AG09319 (cell line): ENCODE data around the gene GNAI2.
A peak's percentile ranks its signal among the peaks of the same experiment; 100 is the strongest.

Experiments
- DNase-seq: peaks from one replicate; pipeline ENCODE4 v3.0.0-alpha.2; 2010; ENCODE audit warnings: low read depth; ENCODE audit errors: extremely low read depth
- TF ChIP-seq, protein P1 (sequence below): IDR thresholded peaks from 2 replicates; pipeline ENCODE4 v1.5.1; 2011; ENCODE audit warnings: low read depth, mild to moderate bottlenecking, inconsistent platforms, low read length, moderate library complexity

The GNAI2 gene

GRCh38 chr3:50250514-50250913 lies 14.5 kb downstream of the GNAI2 start:
- TF ChIP-seq, protein P1, sequence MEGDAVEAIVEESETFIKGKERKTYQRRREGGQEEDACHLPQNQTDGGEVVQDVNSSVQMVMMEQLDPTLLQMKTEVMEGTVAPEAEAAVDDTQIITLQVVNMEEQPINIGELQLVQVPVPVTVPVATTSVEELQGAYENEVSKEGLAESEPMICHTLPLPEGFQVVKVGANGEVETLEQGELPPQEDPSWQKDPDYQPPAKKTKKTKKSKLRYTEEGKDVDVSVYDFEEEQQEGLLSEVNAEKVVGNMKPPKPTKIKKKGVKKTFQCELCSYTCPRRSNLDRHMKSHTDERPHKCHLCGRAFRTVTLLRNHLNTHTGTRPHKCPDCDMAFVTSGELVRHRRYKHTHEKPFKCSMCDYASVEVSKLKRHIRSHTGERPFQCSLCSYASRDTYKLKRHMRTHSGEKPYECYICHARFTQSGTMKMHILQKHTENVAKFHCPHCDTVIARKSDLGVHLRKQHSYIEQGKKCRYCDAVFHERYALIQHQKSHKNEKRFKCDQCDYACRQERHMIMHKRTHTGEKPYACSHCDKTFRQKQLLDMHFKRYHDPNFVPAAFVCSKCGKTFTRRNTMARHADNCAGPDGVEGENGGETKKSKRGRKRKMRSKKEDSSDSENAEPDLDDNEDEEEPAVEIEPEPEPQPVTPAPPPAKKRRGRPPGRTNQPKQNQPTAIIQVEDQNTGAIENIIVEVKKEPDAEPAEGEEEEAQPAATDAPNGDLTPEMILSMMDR: no peak
- no peak for DNase-seq

- no peak for DNase-seq
- TF ChIP-seq, protein P1: no peak
These were observed 15.2 kb downstream of the GNAI2 start for GRCh38 chr3:50251220-50251619.

- TF ChIP-seq, protein P1: no peak
- DNase-seq: no peak
These were observed 18.7 kb downstream of the GNAI2 start for GRCh38 chr3:50254577-50255250.

- no peak for DNase-seq
- TF ChIP-seq, protein P1: no peak
These were observed 19.2 kb downstream of the GNAI2 start for GRCh38 chr3:50255251-50255615.

- DNase-seq: no peak
- TF ChIP-seq, protein P1: peak; percentile 55
These were observed 21.2 kb downstream of the GNAI2 start for GRCh38 chr3:50256978-50257890.

- DNase-seq: no peak
- TF ChIP-seq, protein P1: no peak
These were observed 22.2 kb downstream of the GNAI2 start for GRCh38 chr3:50258029-50258680.

DNA sequence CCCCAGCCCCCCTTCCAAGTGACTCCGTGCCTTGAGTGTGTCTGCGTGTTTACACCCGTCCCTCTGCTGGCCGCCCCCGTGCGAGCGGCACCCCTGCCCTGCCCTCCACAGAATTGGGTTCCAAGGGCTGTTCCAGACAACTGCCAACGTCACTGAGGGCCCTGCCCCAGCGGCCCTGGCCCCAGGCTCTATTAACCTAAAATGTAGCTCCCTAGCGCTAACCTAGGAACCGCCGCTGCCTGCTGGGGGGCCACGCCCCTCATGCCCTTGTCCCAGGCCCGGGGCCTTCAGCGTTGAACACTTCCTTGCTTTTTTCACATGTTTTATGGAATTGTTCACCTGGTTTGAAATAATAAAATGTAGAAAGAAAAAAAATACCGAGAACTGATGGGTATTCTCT lies 23.0 kb downstream of the GNAI2 start:
- DNase-seq: no peak
- TF ChIP-seq, protein P1: no peak
